ENCODE measurements around the gene ESF1.
"Not testable (repeated sequence)": the region's sequence is repeated elsewhere in the genome, so short reads cannot be mapped to it uniquely, and the experiment has no call there.

ESF1 gene

GRCh38 chr20:13788167-13788834, 3.6 kb upstream of the ESF1 start:
- DNase-seq (ENCODE audit: low read depth), result no peak

- no peak for DNase-seq (ENCODE audit: low read depth)
Observed at GRCh38 chr20:13786143-13786828, 1.6 kb upstream of the ESF1 start.

GRCh38 chr20:13784271-13784892, 337 bp downstream of the ESF1 start:
- DNase-seq (ENCODE audit: low read depth), result no peak

- DNase-seq (ENCODE audit: low read depth), result no peak
Observed at GRCh38 chr20:13783528-13783927, 1.2 kb downstream of the ESF1 start.

GRCh38 chr20:13778827-13779226, 5.9 kb downstream of the ESF1 start:
- no peak for DNase-seq (ENCODE audit: low read depth)

GRCh38 chr20:13777171-13777601, 7.5 kb downstream of the ESF1 start:
- no peak for DNase-seq (ENCODE audit: low read depth)

- no peak for DNase-seq (ENCODE audit: low read depth)
Observed at GRCh38 chr20:13775867-13776266, 8.9 kb downstream of the ESF1 start.

GRCh38 chr20:13772529-13772928, 12.2 kb downstream of the ESF1 start:
- DNase-seq (ENCODE audit: low read depth), result no peak

GRCh38 chr20:13771853-13772453, 12.8 kb downstream of the ESF1 start:
- DNase-seq (ENCODE audit: low read depth), result no peak

GRCh38 chr20:13770141-13770540, 14.6 kb downstream of the ESF1 start:
- DNase-seq (ENCODE audit: low read depth), result no peak

GRCh38 chr20:13765868-13766416, 18.8 kb downstream of the ESF1 start:
- DNase-seq (ENCODE audit: low read depth), result no peak

- DNase-seq (ENCODE audit: low read depth), result no peak
Observed at GRCh38 chr20:13765299-13765698, 19.4 kb downstream of the ESF1 start.

- not testable (repeated sequence) for DNase-seq (ENCODE audit: low read depth)
Observed at GRCh38 chr20:13760451-13760946, 24.2 kb downstream of the ESF1 start.

GRCh38 chr20:13758884-13759283, 25.8 kb downstream of the ESF1 start:
- DNase-seq (ENCODE audit: low read depth), result no peak

GRCh38 chr20:13756551-13756950, 28.2 kb downstream of the ESF1 start:
- no peak for DNase-seq (ENCODE audit: low read depth)

GRCh38 chr20:13755809-13756208, 28.9 kb downstream of the ESF1 start:
- DNase-seq (ENCODE audit: low read depth), result no peak

- DNase-seq (ENCODE audit: low read depth), result no peak
Observed at GRCh38 chr20:13753436-13754036, 31.2 kb downstream of the ESF1 start.

- DNase-seq (ENCODE audit: low read depth), result no peak
Observed at GRCh38 chr20:13749811-13750210, 34.9 kb downstream of the ESF1 start.

- DNase-seq (ENCODE audit: low read depth), result no peak
Observed at GRCh38 chr20:13745784-13746183, 38.9 kb downstream of the ESF1 start.

- no peak for DNase-seq (ENCODE audit: low read depth)
Observed at GRCh38 chr20:13744352-13744751, 40.4 kb downstream of the ESF1 start.

- no peak for DNase-seq (ENCODE audit: low read depth)
Observed at GRCh38 chr20:13741879-13742278, 42.8 kb downstream of the ESF1 start.

All from stimulated activated CD8-positive, alpha-beta memory T cell treated with anti-CD3 and anti-CD28 coated beads, Interleukin-4, amount 100 ng/mL, for 24 hours (primary cell).